Gastroesophageal sphincter (tissue), 4 donors: ENCODE results near the gene HS3ST4. TPM values are rescaled to one million over a fixed set of nuclear protein-coding genes. Genes with fewer than 3 reads are reported as not detected.

Experiments used
- ATAC-seq: fragments of 150-250 bp; one replicate; pipeline ENCODE4 v1.9.1; 2016; ENCODE audit warnings: mild to moderate bottlenecking, moderate library complexity
- H3K27ac ChIP-seq, 4 donors: fragments of 200-600 bp; sonication (generic) in 3 of 4; 1 replicate in 3 of 4; 2 replicates in 1 of 4; pipeline ENCODE4 v1.5.1; 2016 to 2019
- H3K27me3 ChIP-seq: fragments of 200-600 bp; sonication (generic); one replicate; pipeline ENCODE4 v1.5.1; 2019
- H3K36me3 ChIP-seq, 2 donors: fragments of 200-600 bp; sonication (generic); one replicate each; pipeline ENCODE4 v1.5.1; 2019; ENCODE audit warnings: control low read depth in 1 of 2
- H3K4me1 ChIP-seq, 3 donors: fragments of 200-600 bp; sonication (generic); 1 replicate in 2 of 3; 2 replicates in 1 of 3; pipeline ENCODE4 v1.5.1; 2016 to 2019; ENCODE audit warnings: control low read depth in 2 of 3
- H3K4me3 ChIP-seq, 2 donors: fragments of 200-600 bp; sonication (generic); one replicate each; pipeline ENCODE4 v1.5.1; 2019; ENCODE audit warnings: mild to moderate bottlenecking in 1 of 2, moderate library complexity in 1 of 2
- H3K9me3 ChIP-seq, 3 donors: fragments of 200-600 bp; sonication (generic); one replicate each; pipeline ENCODE4 v1.5.1; 2017 to 2019; ENCODE audit warnings: control low read depth in 2 of 3
- EP300 ChIP-seq: sonication (generic); formaldehyde crosslinking; IDR thresholded peaks from one replicate; pipeline ENCODE4 v1.6.1; 2017; ENCODE audit warnings: antibody characterized with exemption, mild to moderate bottlenecking
- POLR2A ChIP-seq, 2 donors: fragments of 450-650 bp; IDR thresholded peaks; one replicate each; pipeline ENCODE4 v1.6.1; 2017; ENCODE audit warnings: antibody characterized with exemption in 2 of 2, mild to moderate bottlenecking in 2 of 2, moderate library complexity in 1 of 2
- POLR2AphosphoS5 ChIP-seq: sonication (generic); formaldehyde crosslinking; IDR thresholded peaks from one replicate; pipeline ENCODE4 v1.6.1; 2017; ENCODE audit warnings: antibody characterized with exemption
- WGBS, 2 donors: methylation state at CpG; one replicate each; pipeline ENCODE4 v1.1.5; 2018; ENCODE audit warnings: low coverage in 1 of 2; 5-methylcytosine and 5-hydroxymethylcytosine counted together
- total RNA-seq, 4 donors: library from RNA; depleted of rRNA; stranded (reverse); fragments of >200 nt; gene quantifications; one replicate each; pipeline ENCODE4 v1.1.0, GENCODE V29; 2016
- TF ChIP-seq, protein P1 (sequence below), 4 experiments: fragments of 200-600 bp in 2 of 4; fragments of 450-650 bp in 2 of 4; sonication (generic) in 1 of 4; IDR thresholded peaks; one replicate each; pipeline ENCODE4 v1.5.1; 2017 to 2019; ENCODE audit warnings: antibody characterized with exemption in 4 of 4, mild to moderate bottlenecking in 2 of 4, moderate library complexity in 2 of 4

The HS3ST4 gene
- total RNA-seq, 4 donors from 2014 or later, result 0.12 TPM; not detected in 3

DNA sequence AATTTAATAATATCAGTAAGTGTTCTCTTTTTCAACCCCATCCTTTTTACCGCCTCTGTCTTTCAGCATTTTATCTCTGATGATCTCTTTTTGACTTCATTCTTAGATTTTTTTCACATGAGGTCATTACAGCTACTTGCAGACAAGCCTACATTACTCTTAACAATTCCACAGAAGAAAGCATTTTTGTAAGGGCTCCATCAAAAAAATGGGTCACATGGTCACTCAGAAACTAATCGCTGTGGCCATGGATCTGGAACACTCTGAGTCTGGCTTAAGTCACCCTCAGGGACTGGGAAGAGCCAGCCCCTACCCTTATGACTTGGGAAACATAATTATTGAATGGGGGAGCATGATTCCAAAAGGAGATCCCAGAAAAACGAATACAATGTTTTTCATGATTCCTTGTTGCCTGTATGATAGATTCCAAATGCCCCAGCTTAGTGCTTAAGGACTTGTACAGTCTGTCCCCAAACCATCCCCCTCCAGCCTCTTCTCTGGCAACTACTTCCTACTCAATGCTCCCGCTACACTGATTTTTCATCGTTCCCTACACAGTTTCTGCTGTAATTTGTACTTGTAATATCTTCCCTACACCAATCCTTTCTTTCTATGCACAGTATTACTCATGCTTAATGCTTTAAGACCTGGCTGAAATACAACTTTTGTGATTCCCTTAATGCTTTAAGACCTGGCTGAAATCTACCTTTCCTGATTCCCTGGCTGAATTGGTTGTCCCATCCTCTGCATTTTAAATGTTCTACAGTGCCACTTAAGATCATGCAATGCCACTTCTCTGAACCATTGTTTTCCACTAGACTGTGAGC is 457.8 kb downstream of the HS3ST4 start:
- 67 to 81% methylated on average over 4 to 5 of the region's 5 CpGs for WGBS, 2 donors
- H3K4me1 ChIP-seq, result no peaks in the 10 kb centered on the region
- no peak overlapping the region for H3K27ac ChIP-seq
- ATAC-seq, result no peak
- no peaks in the 10 kb centered on the region for H3K36me3 ChIP-seq
- no peak overlapping the region for H3K4me3 ChIP-seq
- no peaks in the 10 kb centered on the region for H3K27me3 ChIP-seq
- no peaks in the 10 kb centered on the region for H3K9me3 ChIP-seq
- TF ChIP-seq EP300 (no peak), POLR2A (IDR thresholded peaks at IDR 0.05) (no peak), POLR2AphosphoS5 (no peak)
- TF ChIP-seq, protein P1, sequence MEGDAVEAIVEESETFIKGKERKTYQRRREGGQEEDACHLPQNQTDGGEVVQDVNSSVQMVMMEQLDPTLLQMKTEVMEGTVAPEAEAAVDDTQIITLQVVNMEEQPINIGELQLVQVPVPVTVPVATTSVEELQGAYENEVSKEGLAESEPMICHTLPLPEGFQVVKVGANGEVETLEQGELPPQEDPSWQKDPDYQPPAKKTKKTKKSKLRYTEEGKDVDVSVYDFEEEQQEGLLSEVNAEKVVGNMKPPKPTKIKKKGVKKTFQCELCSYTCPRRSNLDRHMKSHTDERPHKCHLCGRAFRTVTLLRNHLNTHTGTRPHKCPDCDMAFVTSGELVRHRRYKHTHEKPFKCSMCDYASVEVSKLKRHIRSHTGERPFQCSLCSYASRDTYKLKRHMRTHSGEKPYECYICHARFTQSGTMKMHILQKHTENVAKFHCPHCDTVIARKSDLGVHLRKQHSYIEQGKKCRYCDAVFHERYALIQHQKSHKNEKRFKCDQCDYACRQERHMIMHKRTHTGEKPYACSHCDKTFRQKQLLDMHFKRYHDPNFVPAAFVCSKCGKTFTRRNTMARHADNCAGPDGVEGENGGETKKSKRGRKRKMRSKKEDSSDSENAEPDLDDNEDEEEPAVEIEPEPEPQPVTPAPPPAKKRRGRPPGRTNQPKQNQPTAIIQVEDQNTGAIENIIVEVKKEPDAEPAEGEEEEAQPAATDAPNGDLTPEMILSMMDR (IDR thresholded peaks at IDR 0.05), result no peak

DNA sequence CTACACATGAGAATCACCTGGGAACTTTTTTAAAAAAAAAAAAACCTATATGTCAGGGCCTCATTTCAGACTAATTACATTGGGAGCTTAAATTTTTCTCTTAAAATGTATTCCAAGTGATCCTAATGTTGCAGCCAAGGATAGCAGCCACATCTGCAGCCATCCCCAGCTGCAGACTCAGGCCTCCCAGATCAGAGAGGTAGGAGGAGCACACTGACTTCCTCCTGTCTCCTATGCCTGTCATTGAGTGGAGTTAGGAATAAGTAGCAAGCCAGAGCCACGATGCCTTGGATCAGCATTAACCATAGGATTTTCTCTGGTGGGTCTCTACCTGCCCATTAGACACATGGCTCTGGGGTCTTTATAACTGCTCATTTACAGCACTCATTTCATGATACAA is 463.5 kb downstream of the HS3ST4 start:
- no peak for TF ChIP-seq POLR2A (IDR thresholded peaks at IDR 0.05)
- no peak for TF ChIP-seq EP300
- TF ChIP-seq, protein P1 (IDR thresholded peaks at IDR 0.05), result no peak
- TF ChIP-seq POLR2AphosphoS5, result no peak
- no peaks in the 10 kb centered on the region for H3K36me3 ChIP-seq
- H3K27ac ChIP-seq, result no peak overlapping the region
- H3K4me3 ChIP-seq, result no peak overlapping the region
- no peaks in the 10 kb centered on the region for H3K4me1 ChIP-seq
- 25% methylated on average over 1 of the region's 1 CpG; no CpG with 5 or more reads in 1 of the 2 donors for WGBS, 2 donors
- ATAC-seq, result no peak
- no peaks in the 10 kb centered on the region for H3K9me3 ChIP-seq
- no peaks in the 10 kb centered on the region for H3K27me3 ChIP-seq

DNA sequence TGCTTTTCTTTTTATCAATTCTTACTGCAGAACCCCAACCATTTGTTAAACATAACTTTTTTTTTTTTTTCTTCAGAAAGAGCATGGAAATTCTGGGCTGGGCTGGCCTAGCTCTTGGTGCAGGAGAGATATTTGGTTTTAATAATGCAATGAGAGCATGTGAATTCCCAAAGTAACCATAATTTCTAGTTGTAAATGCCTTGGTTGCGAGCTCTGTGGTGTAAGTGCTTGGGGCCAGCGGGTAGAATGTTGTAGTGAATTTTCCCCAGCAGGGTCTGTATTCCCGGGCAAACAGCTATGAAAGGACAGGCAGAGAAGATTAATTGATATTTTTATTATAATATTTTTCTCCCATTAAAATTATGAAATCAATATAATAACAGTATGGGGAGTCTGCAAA is 465.6 kb downstream of the HS3ST4 start:
- H3K27ac ChIP-seq, result no peak overlapping the region
- 80 to 92% methylated on average over 3 of the region's 3 CpGs for WGBS, 2 donors
- no peaks in the 10 kb centered on the region for H3K36me3 ChIP-seq
- no peak overlapping the region for H3K4me3 ChIP-seq
- no peak for ATAC-seq
- peaks cover 0 to 8% (median 0%) of the 10 kb centered on the region in 3 donors for H3K9me3 ChIP-seq
- TF ChIP-seq, protein P1 (IDR thresholded peaks at IDR 0.05), result no peak
- no peak for TF ChIP-seq EP300
- no peak for TF ChIP-seq POLR2AphosphoS5
- no peak for TF ChIP-seq POLR2A (IDR thresholded peaks at IDR 0.05)
- no peaks in the 10 kb centered on the region for H3K4me1 ChIP-seq
- H3K27me3 ChIP-seq, result no peaks in the 10 kb centered on the region

DNA sequence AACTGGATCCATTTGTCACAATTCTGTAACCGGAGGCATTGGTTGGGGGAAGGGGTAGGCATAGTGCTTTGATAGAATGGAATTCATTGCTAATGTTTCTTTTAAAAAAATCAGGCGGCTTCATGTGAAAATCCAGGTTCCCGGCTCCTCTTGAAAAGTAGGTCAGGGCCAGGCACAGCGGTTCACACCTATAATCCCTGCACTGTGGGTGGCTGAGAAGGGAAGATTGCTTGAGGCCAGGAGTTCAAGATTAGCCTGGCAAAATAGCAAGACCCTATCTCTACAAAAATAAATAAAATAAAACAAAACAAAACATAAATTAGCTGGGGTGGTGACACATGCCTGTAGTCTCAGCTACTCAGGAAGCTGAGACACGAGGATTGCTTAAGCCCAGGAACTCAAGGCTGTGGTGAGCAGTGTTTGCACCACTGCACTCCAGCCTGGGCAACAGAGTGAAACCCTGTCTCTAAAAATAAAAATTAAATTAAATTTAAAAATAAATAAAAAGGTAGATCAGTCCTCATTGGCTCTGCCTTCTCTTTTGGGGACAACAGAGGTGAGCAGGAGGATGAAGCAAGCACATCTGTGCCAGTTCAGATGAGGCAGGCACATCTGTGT is 466.5 kb downstream of the HS3ST4 start:
- no peak for ATAC-seq
- no peak overlapping the region for H3K4me3 ChIP-seq
- H3K36me3 ChIP-seq, result no peaks in the 10 kb centered on the region
- H3K27me3 ChIP-seq, result no peaks in the 10 kb centered on the region
- H3K27ac ChIP-seq, result no peak overlapping the region
- WGBS, 2 donors, result 30 to 66% methylated on average over 4 to 5 of the region's 5 CpGs
- H3K4me1 ChIP-seq, result no peaks in the 10 kb centered on the region
- no peak for TF ChIP-seq POLR2AphosphoS5
- TF ChIP-seq POLR2A (IDR thresholded peaks at IDR 0.05), result no peak
- TF ChIP-seq, protein P1 (IDR thresholded peaks at IDR 0.05), result no peak
- TF ChIP-seq EP300, result no peak
- peaks cover 0 to 9% (median 0%) of the 10 kb centered on the region in 3 donors for H3K9me3 ChIP-seq
